ENCODE results near the gene CHRNB2. TPM values are rescaled to one million over a fixed set of nuclear protein-coding genes. Genes with fewer than 3 reads are reported as not detected.

Gene CHRNB2
- total and polyA plus RNA-seq, 2 experiments from 2014 or later, result 0.12 TPM; not detected in 1

DNA sequence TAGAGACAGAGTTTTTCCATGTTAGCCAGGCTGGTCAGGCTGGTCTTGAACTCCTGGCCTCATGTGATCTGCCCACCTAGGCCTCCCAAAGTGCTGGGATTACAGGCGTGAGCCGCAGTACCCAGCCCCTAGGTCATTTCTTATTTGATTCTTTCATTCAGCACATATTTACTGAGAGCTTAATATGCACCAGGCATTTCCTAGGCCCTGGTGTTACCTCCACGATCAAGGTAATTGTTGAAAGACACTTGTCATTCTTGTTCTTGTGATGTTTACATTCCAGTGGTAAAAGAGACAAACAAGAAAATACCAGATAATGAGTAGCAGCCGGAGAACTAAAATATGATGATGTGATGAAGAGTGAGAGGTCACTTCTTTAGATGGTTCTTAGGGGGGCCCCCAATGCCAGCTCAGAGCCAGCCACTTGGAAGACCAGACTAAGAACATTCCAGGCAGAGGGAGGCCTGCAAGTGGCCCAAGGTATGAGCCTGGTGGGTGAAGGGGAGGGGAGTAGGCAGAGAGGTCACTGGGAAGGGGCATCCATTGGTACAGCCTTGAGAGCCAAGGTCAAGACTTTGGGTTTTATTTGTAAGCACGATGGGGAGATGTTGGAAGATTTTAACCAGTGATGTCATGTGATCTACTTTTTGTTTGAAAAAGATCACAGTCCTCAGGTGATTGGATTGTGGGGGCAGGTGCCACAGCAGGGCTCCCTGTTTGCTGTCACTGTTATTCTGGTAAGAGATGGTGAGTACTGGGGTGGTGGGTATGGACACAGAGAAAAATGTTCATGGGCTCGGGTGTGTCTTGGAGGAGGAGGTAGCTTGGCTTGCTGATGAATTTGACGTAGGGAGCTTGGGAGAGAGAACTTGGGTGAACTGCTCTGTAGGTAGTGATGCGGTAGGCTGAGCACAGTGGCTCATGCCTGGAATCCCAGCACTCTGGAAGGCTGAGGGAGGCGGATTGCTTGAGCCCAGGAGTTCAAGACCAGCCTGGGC lies 27.8 kb upstream of the CHRNB2 start:
- TF ChIP-seq, protein P1, sequence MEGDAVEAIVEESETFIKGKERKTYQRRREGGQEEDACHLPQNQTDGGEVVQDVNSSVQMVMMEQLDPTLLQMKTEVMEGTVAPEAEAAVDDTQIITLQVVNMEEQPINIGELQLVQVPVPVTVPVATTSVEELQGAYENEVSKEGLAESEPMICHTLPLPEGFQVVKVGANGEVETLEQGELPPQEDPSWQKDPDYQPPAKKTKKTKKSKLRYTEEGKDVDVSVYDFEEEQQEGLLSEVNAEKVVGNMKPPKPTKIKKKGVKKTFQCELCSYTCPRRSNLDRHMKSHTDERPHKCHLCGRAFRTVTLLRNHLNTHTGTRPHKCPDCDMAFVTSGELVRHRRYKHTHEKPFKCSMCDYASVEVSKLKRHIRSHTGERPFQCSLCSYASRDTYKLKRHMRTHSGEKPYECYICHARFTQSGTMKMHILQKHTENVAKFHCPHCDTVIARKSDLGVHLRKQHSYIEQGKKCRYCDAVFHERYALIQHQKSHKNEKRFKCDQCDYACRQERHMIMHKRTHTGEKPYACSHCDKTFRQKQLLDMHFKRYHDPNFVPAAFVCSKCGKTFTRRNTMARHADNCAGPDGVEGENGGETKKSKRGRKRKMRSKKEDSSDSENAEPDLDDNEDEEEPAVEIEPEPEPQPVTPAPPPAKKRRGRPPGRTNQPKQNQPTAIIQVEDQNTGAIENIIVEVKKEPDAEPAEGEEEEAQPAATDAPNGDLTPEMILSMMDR (IDR thresholded peaks at IDR 0.05; ENCODE audit: low read depth, low read length), result no peak
- Histone ChIP-seq H3K36me3 (no peaks in the 10 kb centered on the region), H3K27me3 (peaks cover 15% of the 10 kb centered on the region), H3K4me1 (ENCODE audit: low read depth) (no peaks in the 10 kb centered on the region), H3K4me3 (no peak overlapping the region), H3K9me3 (ENCODE audit: low read depth) (no peaks in the 10 kb centered on the region), H3K27ac (no peak overlapping the region)
- DNase-seq (ENCODE audit: low read depth in 1 of 2, low spot score in 1 of 2), result no peak

DNA sequence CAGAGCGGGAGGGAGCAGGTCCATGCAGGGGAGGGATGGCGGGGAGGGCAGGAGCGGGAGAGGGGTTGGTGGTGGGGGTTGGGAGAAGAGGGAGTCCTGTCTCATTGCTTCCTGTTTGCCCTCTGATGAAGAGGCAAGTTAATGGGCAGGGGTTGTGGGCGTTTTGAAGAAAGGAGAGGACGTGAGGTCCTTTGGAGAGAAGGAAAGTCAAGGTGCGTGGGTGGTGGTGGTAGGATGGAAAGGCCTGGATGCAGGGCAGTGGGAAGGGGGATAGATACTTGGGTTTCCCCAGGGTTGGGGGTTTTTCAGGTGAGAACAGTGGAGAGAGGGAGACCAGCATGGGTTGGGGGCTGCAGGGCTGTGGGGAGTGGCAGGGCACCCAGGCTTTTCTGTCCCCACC lies 26.3 kb upstream of the CHRNB2 start:
- H3K27me3 ChIP-seq, result peaks cover 15% of the 10 kb centered on the region
- H3K27ac ChIP-seq, result no peak overlapping the region
- H3K9me3 ChIP-seq (ENCODE audit: low read depth), result no peaks in the 10 kb centered on the region
- H3K4me3 ChIP-seq, result no peak overlapping the region
- no peaks in the 10 kb centered on the region for H3K4me1 ChIP-seq (ENCODE audit: low read depth)
- H3K36me3 ChIP-seq, result no peaks in the 10 kb centered on the region
- no peak for DNase-seq (ENCODE audit: low read depth in 1 of 2, low spot score in 1 of 2)
- TF ChIP-seq, protein P1 (IDR thresholded peaks at IDR 0.05; ENCODE audit: low read depth, low read length), result no peak

GRCh38 chr1:154546264-154547063 lies 21.1 kb upstream of the CHRNB2 start:
- Histone ChIP-seq H3K36me3 (peaks cover 23% of the 10 kb centered on the region), H3K4me1 (ENCODE audit: low read depth) (no peaks in the 10 kb centered on the region), H3K27ac (no peak overlapping the region), H3K27me3 (peaks cover 13% of the 10 kb centered on the region), H3K4me3 (no peak overlapping the region), H3K9me3 (ENCODE audit: low read depth) (no peaks in the 10 kb centered on the region)
- TF ChIP-seq, protein P1 (IDR thresholded peaks at IDR 0.05; ENCODE audit: low read depth, low read length), result peak; percentile 80
- peak; percentile 76 to 80 for DNase-seq (ENCODE audit: low read depth in 1 of 2, low spot score in 1 of 2)

DNA sequence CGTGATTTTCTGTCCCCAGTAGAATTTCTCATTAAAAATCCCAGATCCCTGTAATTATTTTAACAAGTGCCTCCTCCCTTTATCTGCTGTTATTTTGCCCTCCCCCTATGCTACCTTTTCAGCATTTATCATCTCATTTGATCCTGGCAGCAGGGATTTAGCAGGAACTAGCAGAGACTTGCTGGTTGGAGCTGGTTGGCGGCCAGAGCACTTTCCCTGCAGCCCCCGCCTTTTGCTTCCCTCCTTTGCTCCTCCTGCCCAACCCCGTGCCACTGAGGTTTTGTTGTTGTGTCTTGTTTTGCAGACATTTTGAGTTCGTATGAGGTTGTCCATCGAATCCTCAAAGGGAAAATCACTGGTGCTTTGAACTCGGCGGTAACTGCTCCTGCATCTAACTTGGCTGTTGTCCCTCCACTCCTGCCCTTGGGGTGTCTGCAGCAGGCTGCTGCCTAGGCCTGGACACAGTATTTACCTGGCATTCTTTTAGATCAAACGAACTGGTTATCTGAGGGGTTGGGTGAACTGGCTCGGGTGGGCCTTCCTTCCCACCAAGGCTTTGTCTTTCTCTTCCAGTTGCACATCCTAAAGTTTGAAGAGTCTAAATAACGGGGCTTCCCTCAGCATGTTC lies 20.4 kb upstream of the CHRNB2 start:
- H3K4me3 ChIP-seq, result no peak overlapping the region
- no peaks in the 10 kb centered on the region for H3K9me3 ChIP-seq (ENCODE audit: low read depth)
- TF ChIP-seq, protein P1 (IDR thresholded peaks at IDR 0.05; ENCODE audit: low read depth, low read length), result no peak
- peaks cover 8% of the 10 kb centered on the region for H3K27me3 ChIP-seq
- no peak overlapping the region for H3K27ac ChIP-seq
- no peaks in the 10 kb centered on the region for H3K4me1 ChIP-seq (ENCODE audit: low read depth)
- no peak for DNase-seq (ENCODE audit: low read depth in 1 of 2, low spot score in 1 of 2)
- peaks cover 27% of the 10 kb centered on the region for H3K36me3 ChIP-seq

GRCh38 chr1:154548028-154548427 lies 19.6 kb upstream of the CHRNB2 start:
- no peak for DNase-seq (ENCODE audit: low read depth in 1 of 2, low spot score in 1 of 2)

More at GRCh38 chr1:154548028-154548427, 19.6 kb upstream of the CHRNB2 start:
- peaks cover 35% of the 10 kb centered on the region for H3K36me3 ChIP-seq
- no peak overlapping the region for H3K27ac ChIP-seq
- no peak overlapping the region for H3K4me3 ChIP-seq
- H3K9me3 ChIP-seq (ENCODE audit: low read depth), result no peaks in the 10 kb centered on the region
- H3K4me1 ChIP-seq (ENCODE audit: low read depth), result no peaks in the 10 kb centered on the region
- peaks cover 4% of the 10 kb centered on the region for H3K27me3 ChIP-seq
- TF ChIP-seq, protein P1 (IDR thresholded peaks at IDR 0.05; ENCODE audit: low read depth, low read length), result no peak
